Ovary (tissue), 9 donors: ENCODE data around the gene ABI1. TPM values are rescaled to one million over a fixed set of nuclear protein-coding genes. Genes with fewer than 3 reads are reported as not detected.

Source experiments
- DNase-seq, 5 donors: peaks; one replicate each; pipeline ENCODE4 v3.0.0-alpha.2; 2019 to 2020
- H3K27ac ChIP-seq, 2 donors: fragments of 200-600 bp; one replicate each; pipeline versions ENCODE4 v1.5.1 to v1.8.0; 2019 to 2022
- H3K27me3 ChIP-seq: fragments of 200-600 bp; one replicate; pipeline ENCODE4 v1.8.0; 2022
- H3K36me3 ChIP-seq: fragments of 200-600 bp; sonication (generic); one replicate; pipeline ENCODE4 v1.5.1; 2019
- H3K4me1 ChIP-seq: one replicate; pipeline ENCODE4 v1.8.1; 2013; ENCODE audit warnings: mild to moderate bottlenecking, moderate library complexity; ENCODE audit not compliant: insufficient read depth
- H3K4me3 ChIP-seq: fragments of 200-600 bp; sonication (generic); one replicate; pipeline ENCODE4 v1.5.1; 2017
- H3K9me3 ChIP-seq, 2 donors: fragments of 200-600 bp in 1 of 2; sonication (generic) in 1 of 2; one replicate each; pipeline versions ENCODE4 v1.5.1 to v1.8.1; 2013 to 2019; ENCODE audit warnings: mild to moderate bottlenecking in 1 of 2, moderate library complexity in 1 of 2
- EP300 ChIP-seq: sonication (generic); formaldehyde crosslinking; IDR thresholded peaks from one replicate; pipeline ENCODE4 v1.6.1; 2017; ENCODE audit warnings: antibody characterized with exemption
- POLR2A ChIP-seq: fragments of 450-650 bp; IDR thresholded peaks from one replicate; pipeline ENCODE4 v1.6.1; 2017; ENCODE audit warnings: antibody characterized with exemption, mild to moderate bottlenecking, moderate library complexity
- WGBS, 3 donors: extraction: QIAGEN DNeasy Blood & Tissue Kit in 1 of 3; methylation state at CpG; one replicate each; pipeline versions ENCODE4 v1.1.5 to v1.1.7; 2013 to 2017; 5-methylcytosine and 5-hydroxymethylcytosine counted together
- intact Hi-C, 4 donors: fragments of 100-400 bp; cut with DNase I; formaldehyde crosslinking; loops; one replicate each; pipeline versions ENCODE4 v1.11.0 to v1.15.1; 2022 to 2023
- polyA plus RNA-seq, 2 donors: library from polyadenylated mRNA; stranded (reverse); fragments of 200-250 nt in 1 of 2; fragments of 350-450 nt in 1 of 2; fragmentation: Illumina TruSeq in 1 of 2; extraction: RNeasy Lipid Tissue Mini Kit (QIAGEN cat#74804) in 1 of 2; gene quantifications; one replicate each; pipeline ENCODE4 v1.2.3, GENCODE V29; 2013 to 2014
- total RNA-seq, 7 donors: library from RNA; depleted of rRNA in 2 of 7; stranded (reverse); fragments of >200 nt in 2 of 7; fragmentation: NEBNext Ultra II Directional in 3 of 7; extraction: Animal tissue kit (Norgen Biotek cat#: 25700) in 3 of 7; gene quantifications; one replicate each; pipeline versions ENCODE4 v1.1.0 to v1.2.4, GENCODE V29; 2016 to 2023
- TF ChIP-seq, protein P1 (sequence below), 3 donors: fragments of 450-650 bp in 2 of 3; fragments of 200-600 bp in 1 of 3; IDR thresholded peaks; one replicate each; pipeline versions ENCODE4 v1.5.1 to v1.8.0; 2016 to 2022; ENCODE audit warnings: antibody characterized with exemption in 3 of 3, mild to moderate bottlenecking in 1 of 3
- donor health status: DM: no; HTN: no; CAD: no; lungs with moderate emphysema.
- donor health status: DM: no; HTN: no; CAD: no.
- donor health status: Bipolar disorder and iron deficiency.
- donor health status: DM: yes; HTN: yes; CAD: no.
- donor health status: DM: no; HTN: no; CAD: no.
- donor health status: DM: yes; HTN: yes; CAD: no.

Gene ABI1
- total and polyA plus RNA-seq, 9 donors: 29.8 to 51.7 (median 42.1) TPM

DNA sequence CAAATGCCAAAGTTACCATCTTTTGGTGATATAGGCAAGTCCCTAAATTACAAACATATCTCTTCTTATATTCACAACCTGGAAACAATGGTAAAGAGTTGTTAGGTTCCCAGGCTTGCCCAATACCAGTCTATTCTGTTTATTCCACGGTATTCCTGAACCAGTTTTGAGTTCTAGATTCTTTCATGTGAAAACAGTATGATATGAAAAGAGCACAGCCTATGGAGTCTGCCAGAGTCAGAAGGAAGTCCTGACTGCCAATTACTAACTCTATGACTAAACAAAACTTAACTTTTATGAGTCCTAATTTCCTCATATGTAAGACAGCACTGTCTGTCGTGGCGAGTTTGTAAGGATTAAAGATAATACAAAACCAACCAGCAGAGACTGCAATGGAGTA is 5.6 kb downstream of the ABI1 start:
- TF ChIP-seq EP300 (no peak), POLR2A (no peak)
- TF ChIP-seq, protein P1, sequence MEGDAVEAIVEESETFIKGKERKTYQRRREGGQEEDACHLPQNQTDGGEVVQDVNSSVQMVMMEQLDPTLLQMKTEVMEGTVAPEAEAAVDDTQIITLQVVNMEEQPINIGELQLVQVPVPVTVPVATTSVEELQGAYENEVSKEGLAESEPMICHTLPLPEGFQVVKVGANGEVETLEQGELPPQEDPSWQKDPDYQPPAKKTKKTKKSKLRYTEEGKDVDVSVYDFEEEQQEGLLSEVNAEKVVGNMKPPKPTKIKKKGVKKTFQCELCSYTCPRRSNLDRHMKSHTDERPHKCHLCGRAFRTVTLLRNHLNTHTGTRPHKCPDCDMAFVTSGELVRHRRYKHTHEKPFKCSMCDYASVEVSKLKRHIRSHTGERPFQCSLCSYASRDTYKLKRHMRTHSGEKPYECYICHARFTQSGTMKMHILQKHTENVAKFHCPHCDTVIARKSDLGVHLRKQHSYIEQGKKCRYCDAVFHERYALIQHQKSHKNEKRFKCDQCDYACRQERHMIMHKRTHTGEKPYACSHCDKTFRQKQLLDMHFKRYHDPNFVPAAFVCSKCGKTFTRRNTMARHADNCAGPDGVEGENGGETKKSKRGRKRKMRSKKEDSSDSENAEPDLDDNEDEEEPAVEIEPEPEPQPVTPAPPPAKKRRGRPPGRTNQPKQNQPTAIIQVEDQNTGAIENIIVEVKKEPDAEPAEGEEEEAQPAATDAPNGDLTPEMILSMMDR (IDR thresholded peaks at IDR 0.05): no peak
- Histone ChIP-seq H3K4me1 (peaks cover 6% of the 10 kb centered on the region), H3K27ac (no peak overlapping the region), H3K4me3 (no peak overlapping the region), H3K27me3 (no peaks in the 10 kb centered on the region), H3K9me3 (no peaks in the 10 kb centered on the region), H3K36me3 (no peaks in the 10 kb centered on the region)
- intact Hi-C loops: no loop called here
- DNase-seq: no peak
- WGBS, 3 donors: 60 to 75% (median 67%) methylated on average over 3 of the region's 3 CpGs

GRCh38 chr10:26854524-26854923 is 6.2 kb downstream of the ABI1 start:
- Histone ChIP-seq H3K9me3 (no peaks in the 10 kb centered on the region), H3K4me3 (no peak overlapping the region), H3K27ac (no peak overlapping the region), H3K36me3 (no peaks in the 10 kb centered on the region), H3K4me1 (peaks cover 6% of the 10 kb centered on the region), H3K27me3 (no peaks in the 10 kb centered on the region)
- 35 to 44% (median 38%) methylated on average over 1 of the region's 1 CpG for WGBS, 3 donors
- intact Hi-C loops: no loop called here
- DNase-seq: no peak
- TF ChIP-seq EP300 (no peak), POLR2A (no peak)
- TF ChIP-seq, protein P1 (IDR thresholded peaks at IDR 0.05): no peak

- H3K27ac ChIP-seq: no peak overlapping the region
- H3K36me3 ChIP-seq: no peaks in the 10 kb centered on the region
- no peak for DNase-seq
- 65 to 87% (median 68%) methylated on average over 5 of the region's 5 CpGs for WGBS, 3 donors
- intact Hi-C loops: no loop called here
- TF ChIP-seq, protein P1 (IDR thresholded peaks at IDR 0.05): no peak
- TF ChIP-seq EP300 (no peak), POLR2A (no peak)
- H3K9me3 ChIP-seq: no peaks in the 10 kb centered on the region
- H3K27me3 ChIP-seq: no peaks in the 10 kb centered on the region
- H3K4me3 ChIP-seq: no peak overlapping the region
- peaks cover 3% of the 10 kb centered on the region for H3K4me1 ChIP-seq
These were observed 16.3 kb downstream of the ABI1 start for GRCh38 chr10:26844396-26844975.

DNA sequence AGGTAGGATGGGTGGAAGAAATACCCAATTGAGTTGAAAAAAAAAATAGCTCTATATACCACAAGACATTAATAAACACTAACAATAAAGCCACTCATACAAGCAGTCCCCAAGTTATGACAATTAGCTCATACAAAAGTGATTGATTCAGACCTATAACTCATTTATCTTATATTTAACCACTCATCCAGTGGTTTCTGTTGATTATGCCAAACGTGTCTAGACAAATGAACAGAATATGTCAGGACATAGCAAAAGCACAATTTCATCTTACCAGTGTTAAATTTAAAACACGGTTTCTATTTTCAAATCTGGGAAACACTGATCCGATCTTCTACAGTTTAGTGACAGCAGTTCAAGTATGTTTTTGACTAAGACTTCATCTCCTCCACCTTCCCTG is 17.0 kb downstream of the ABI1 start:
- intact Hi-C loops: no loop called here
- H3K27me3 ChIP-seq: no peaks in the 10 kb centered on the region
- no peaks in the 10 kb centered on the region for H3K9me3 ChIP-seq
- TF ChIP-seq POLR2A (no peak), EP300 (no peak)
- TF ChIP-seq, protein P1 (IDR thresholded peaks at IDR 0.05): no peak
- 54 to 62% (median 56%) methylated on average over 3 of the region's 3 CpGs for WGBS, 3 donors
- H3K4me1 ChIP-seq: peaks cover 3% of the 10 kb centered on the region
- H3K27ac ChIP-seq: no peak overlapping the region
- no peak for DNase-seq
- H3K36me3 ChIP-seq: no peaks in the 10 kb centered on the region
- H3K4me3 ChIP-seq: no peak overlapping the region
